HCT116 (cell line): ENCODE data around the gene C19orf44. TPM values are rescaled to one million over a fixed set of nuclear protein-coding genes. Genes with fewer than 3 reads are reported as not detected.
A peak's percentile ranks its signal among the peaks of the same experiment; 100 is the strongest.
"Not testable (repeated sequence)": the region's sequence is repeated elsewhere in the genome, so short reads cannot be mapped to it uniquely, and the experiment has no call there.

Source experiments
- ATAC-seq: fragments of 200-7000 bp; cut with Tn5 transposase; 2 replicates; pipeline ENCODE4 v1.9.1; 2020; ENCODE audit warnings: mild to moderate bottlenecking, moderate library complexity
- BruUV-seq: library from RNA; stranded (reverse); fragments of 400-500 nt; replicated peaks from 2 replicates; lab custom pipeline; 2021; lab: Mats Ljungman, UMichigan
- CTCF ChIA-PET: fragments of 300-600 bp; sonication (Branson Sonifier 250); formaldehyde crosslinking; loops from one replicate; lab custom pipeline; 2021; ENCODE audit warnings: antibody characterized with exemption; lab: Charles Lee
- POLR2A ChIA-PET: fragments of 300-600, 350-600 bp; sonication (Branson Sonifier 250); formaldehyde crosslinking; loops from one replicate; lab custom pipeline; 2021; ENCODE audit warnings: antibody characterized with exemption; lab: Charles Lee
- RAD21 ChIA-PET, 2 experiments: fragments of 300-600 bp; sonication (Branson Sonifier 250); formaldehyde crosslinking; loops; one replicate each; lab custom pipeline; 2023; ENCODE audit warnings: low total read pairs in 2 of 2; ENCODE audit not compliant: uncharacterized antibody in 2 of 2, unreplicated experiment in 2 of 2, low non-redundant PET in 1 of 2; lab: Charles Lee
- DNase-seq: peaks from one replicate; pipeline ENCODE4 v3.0.0-alpha.2; 2010; ENCODE audit warnings: low read depth, low spot score
- H2AFZ ChIP-seq: fragments of 200-600 bp; shearing (Covaris generic), sonication (generic); 2 replicates; pipeline ENCODE4 v1.6.1; 2017; ENCODE audit warnings: low read depth, mixed run types, mixed read lengths, antibody characterized with exemption, low read length; ENCODE audit not compliant: poor library complexity, severe bottlenecking
- H3K27ac ChIP-seq: 2 replicates; pipeline ENCODE4 v1.5.1; 2012; ENCODE audit warnings: low read depth, low read length
- H3K27me3 ChIP-seq: fragments of 200-600 bp; sonication (generic); 2 replicates; pipeline ENCODE4 v1.6.1; 2016; ENCODE audit warnings: mixed run types, low read length, mixed read lengths; ENCODE audit not compliant: insufficient read depth
- H3K36me3 ChIP-seq, 2 experiments: fragments of 200-500 bp in 1 of 2; fragments of 200-600 bp in 1 of 2; sonication (Bioruptor generic) in 1 of 2; sonication (generic) in 1 of 2; 2 replicates each; pipeline versions ENCODE4 v1.5.1 to v1.6.1; 2014 to 2016; ENCODE audit warnings: low read length in 2 of 2, inconsistent platforms in 1 of 2, mixed read lengths in 1 of 2, mixed run types in 1 of 2; ENCODE audit not compliant: insufficient read depth in 2 of 2, control insufficient read depth in 1 of 2
- H3K4me1 ChIP-seq, 2 experiments: fragments of 200-600 bp in 1 of 2; sonication (generic) in 1 of 2; 2 replicates each; pipeline versions ENCODE4 v1.5.1 to v1.6.1; 2012 to 2017; ENCODE audit warnings: low read length in 2 of 2, inconsistent platforms in 1 of 2, mild to moderate bottlenecking in 1 of 2, mixed read lengths in 1 of 2, mixed run types in 1 of 2, moderate library complexity in 1 of 2; ENCODE audit not compliant: insufficient read depth in 2 of 2, control insufficient read depth in 1 of 2
- H3K4me2 ChIP-seq: fragments of 200-600 bp; sonication (generic); 2 replicates; pipeline ENCODE4 v1.6.1; 2017; ENCODE audit warnings: mixed run types, low read length, mixed read lengths
- H3K4me3 ChIP-seq, 2 experiments: fragments of 200-600 bp in 1 of 2; sonication (generic) in 1 of 2; replicated peaks in 1 of 2; 2 replicates each; pipeline ENCODE4 v1.5.1; 2011 to 2016; ENCODE audit warnings: low read length in 2 of 2, control low read depth in 1 of 2, low read depth in 1 of 2, mild to moderate bottlenecking in 1 of 2, mixed read lengths in 1 of 2, mixed run types in 1 of 2
- H3K79me2 ChIP-seq: fragments of 200-600 bp; sonication (generic); 2 replicates; pipeline ENCODE4 v1.6.1; 2017; ENCODE audit warnings: mild to moderate bottlenecking, mixed run types, low read length, moderate library complexity, mixed read lengths; ENCODE audit not compliant: insufficient read depth
- H3K9ac ChIP-seq: fragments of 200-600 bp; sonication (generic); 2 replicates; pipeline ENCODE4 v1.6.1; 2016; ENCODE audit warnings: low read length, mixed read lengths
- H3K9me2 ChIP-seq: fragments of 200-600 bp; sonication (generic), shearing (Covaris generic); 2 replicates; pipeline ENCODE4 v1.6.1; 2017; ENCODE audit warnings: mixed run types, mild to moderate bottlenecking, moderate library complexity; ENCODE audit not compliant: insufficient read depth
- H3K9me3 ChIP-seq, 2 experiments: fragments of 200-500 bp in 1 of 2; fragments of 200-600 bp in 1 of 2; sonication (Bioruptor generic) in 1 of 2; sonication (generic) in 1 of 2; 2 replicates each; pipeline ENCODE4 v1.6.1; 2014 to 2017; ENCODE audit warnings: low read length in 2 of 2, mixed read lengths in 2 of 2, inconsistent platforms in 1 of 2, low read depth in 1 of 2, mild to moderate bottlenecking in 1 of 2, mixed run types in 1 of 2, moderate library complexity in 1 of 2; ENCODE audit not compliant: control insufficient read depth in 1 of 2, insufficient read depth in 1 of 2
- H4K20me1 ChIP-seq: fragments of 200-600 bp; sonication (generic), shearing (Covaris generic); 2 replicates; pipeline ENCODE4 v1.6.1; 2017; ENCODE audit warnings: mixed run types, mild to moderate bottlenecking, moderate library complexity; ENCODE audit not compliant: insufficient read depth
- ATF3 ChIP-seq: IDR thresholded peaks from 2 replicates; pipeline ENCODE4 v1.6.1; 2012
- CBX3 ChIP-seq: IDR thresholded peaks from 2 replicates; pipeline ENCODE4 v1.6.1; 2012; ENCODE audit warnings: low read depth
- ELF1 ChIP-seq: IDR thresholded peaks from 2 replicates; pipeline ENCODE4 v1.6.1; 2012; ENCODE audit warnings: low read depth, borderline replicate concordance
- EZH2 ChIP-seq: fragments of 200-600 bp; sonication (generic); IDR thresholded peaks from 2 replicates; pipeline ENCODE4 v1.6.1; 2017; ENCODE audit warnings: antibody characterized with exemption, mixed run types
- EZH2phosphoT487 ChIP-seq: fragments of 200-600 bp; IDR thresholded peaks from 2 replicates; pipeline ENCODE4 v1.6.1; 2018; ENCODE audit warnings: antibody characterized with exemption, borderline replicate concordance
- FOSL1 ChIP-seq: IDR thresholded peaks from 2 replicates; pipeline ENCODE4 v1.6.1; 2012; ENCODE audit warnings: low read depth
- JUND ChIP-seq: IDR thresholded peaks from 2 replicates; pipeline ENCODE4 v1.6.1; 2012
- POLR2A ChIP-seq: IDR thresholded peaks from 2 replicates; pipeline ENCODE4 v1.7.0; 2011; ENCODE audit warnings: borderline replicate concordance; ENCODE audit not compliant: insufficient read depth, insufficient read length; ENCODE audit errors: extremely low read depth
- RAD21 ChIP-seq: IDR thresholded peaks from 2 replicates; pipeline ENCODE4 v1.6.1; 2012; ENCODE audit warnings: low read depth, mild to moderate bottlenecking
- SIN3A ChIP-seq: IDR thresholded peaks from 2 replicates; pipeline ENCODE4 v1.6.1; 2012; ENCODE audit warnings: low read depth
- SRF ChIP-seq: IDR thresholded peaks from 2 replicates; pipeline ENCODE4 v1.6.1; 2012; ENCODE audit warnings: low read depth
- YY1 ChIP-seq: IDR thresholded peaks from 2 replicates; pipeline ENCODE4 v1.6.1; 2011; ENCODE audit warnings: low read length, low read depth, moderate library complexity, mild to moderate bottlenecking; ENCODE audit not compliant: insufficient replicate concordance; ENCODE audit errors: extremely low read depth
- intact Hi-C: fragments of 100-400 bp; cut with micrococcal nuclease; formaldehyde crosslinking; loops from 2 replicates; pipeline ENCODE4 v1.10.0; 2022
- total RNA-seq: library from RNA; stranded (reverse); gene quantifications from one replicate; pipeline ENCODE4 v1.2.1, GENCODE V29; 2021; ENCODE audit not compliant: unreplicated experiment
- TF ChIP-seq, protein P1 (sequence below), 3 experiments: fragments of 200-600 bp in 1 of 3; sonication (generic) in 1 of 3; IDR thresholded peaks in 2 of 3; conservative IDR thresholded peaks in 1 of 3; 2 replicates each; pipeline ENCODE4 v1.5.1; 2012 to 2017; ENCODE audit warnings: low read depth in 2 of 3, low read length in 2 of 3, antibody characterized with exemption in 1 of 3, borderline replicate concordance in 1 of 3, control low read depth in 1 of 3, mild to moderate bottlenecking in 1 of 3, mixed read lengths in 1 of 3, mixed run types in 1 of 3, moderate library complexity in 1 of 3; ENCODE audit not compliant: insufficient read depth in 1 of 3
- TF ChIP-seq, protein P2 (sequence below): IDR thresholded peaks from 2 replicates; pipeline ENCODE4 v1.6.1; 2012; ENCODE audit warnings: low read depth

The C19orf44 gene
- total RNA-seq, 1 experiment from 2014 or later: 6.8 TPM

- Histone ChIP-seq H3K79me2 (peaks cover 11% of the 10 kb centered on the region), H3K27ac (no peak overlapping the region), H3K4me3 (no peak overlapping the region), H3K9me2 (no peaks in the 10 kb centered on the region), H2AFZ (no peak overlapping the region), H3K9ac (no peak overlapping the region), H3K4me2 (no peak overlapping the region), H4K20me1 (no peaks in the 10 kb centered on the region), H3K36me3 (peaks cover 12 to 19% of the 10 kb centered on the region in 2 experiments; a peak in 3 of 4 replicates), H3K27me3 (no peaks in the 10 kb centered on the region), H3K9me3 (no peaks in the 10 kb centered on the region), H3K4me1 (peaks cover 0 to under 1% of the 10 kb centered on the region in 2 experiments; a peak in 2 of 4 replicates)
- ChIA-PET POLR2A (no interaction called here), CTCF (no interaction called here), RAD21 (no interaction called here)
- no TSS peak for BruUV-seq
- TF ChIP-seq RAD21 (no peak), FOSL1 (no peak), ATF3 (no peak), CBX3 (no peak), SIN3A (no peak), EZH2 (no peak), EZH2phosphoT487 (no peak), YY1 (no peak), JUND (no peak), SRF (no peak), ELF1 (no peak), POLR2A (no peak)
- TF ChIP-seq, protein P1, sequence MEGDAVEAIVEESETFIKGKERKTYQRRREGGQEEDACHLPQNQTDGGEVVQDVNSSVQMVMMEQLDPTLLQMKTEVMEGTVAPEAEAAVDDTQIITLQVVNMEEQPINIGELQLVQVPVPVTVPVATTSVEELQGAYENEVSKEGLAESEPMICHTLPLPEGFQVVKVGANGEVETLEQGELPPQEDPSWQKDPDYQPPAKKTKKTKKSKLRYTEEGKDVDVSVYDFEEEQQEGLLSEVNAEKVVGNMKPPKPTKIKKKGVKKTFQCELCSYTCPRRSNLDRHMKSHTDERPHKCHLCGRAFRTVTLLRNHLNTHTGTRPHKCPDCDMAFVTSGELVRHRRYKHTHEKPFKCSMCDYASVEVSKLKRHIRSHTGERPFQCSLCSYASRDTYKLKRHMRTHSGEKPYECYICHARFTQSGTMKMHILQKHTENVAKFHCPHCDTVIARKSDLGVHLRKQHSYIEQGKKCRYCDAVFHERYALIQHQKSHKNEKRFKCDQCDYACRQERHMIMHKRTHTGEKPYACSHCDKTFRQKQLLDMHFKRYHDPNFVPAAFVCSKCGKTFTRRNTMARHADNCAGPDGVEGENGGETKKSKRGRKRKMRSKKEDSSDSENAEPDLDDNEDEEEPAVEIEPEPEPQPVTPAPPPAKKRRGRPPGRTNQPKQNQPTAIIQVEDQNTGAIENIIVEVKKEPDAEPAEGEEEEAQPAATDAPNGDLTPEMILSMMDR (IDR thresholded peaks at IDR 0.05 in 2 of 3, conservative IDR thresholded peaks at IDR 0.05 in 1 of 3; ENCODE audit: borderline replicate concordance in 1 of 3, insufficient read depth in 1 of 3, low read depth in 2 of 3, low read length in 2 of 3): no peak
- TF ChIP-seq, protein P2, sequence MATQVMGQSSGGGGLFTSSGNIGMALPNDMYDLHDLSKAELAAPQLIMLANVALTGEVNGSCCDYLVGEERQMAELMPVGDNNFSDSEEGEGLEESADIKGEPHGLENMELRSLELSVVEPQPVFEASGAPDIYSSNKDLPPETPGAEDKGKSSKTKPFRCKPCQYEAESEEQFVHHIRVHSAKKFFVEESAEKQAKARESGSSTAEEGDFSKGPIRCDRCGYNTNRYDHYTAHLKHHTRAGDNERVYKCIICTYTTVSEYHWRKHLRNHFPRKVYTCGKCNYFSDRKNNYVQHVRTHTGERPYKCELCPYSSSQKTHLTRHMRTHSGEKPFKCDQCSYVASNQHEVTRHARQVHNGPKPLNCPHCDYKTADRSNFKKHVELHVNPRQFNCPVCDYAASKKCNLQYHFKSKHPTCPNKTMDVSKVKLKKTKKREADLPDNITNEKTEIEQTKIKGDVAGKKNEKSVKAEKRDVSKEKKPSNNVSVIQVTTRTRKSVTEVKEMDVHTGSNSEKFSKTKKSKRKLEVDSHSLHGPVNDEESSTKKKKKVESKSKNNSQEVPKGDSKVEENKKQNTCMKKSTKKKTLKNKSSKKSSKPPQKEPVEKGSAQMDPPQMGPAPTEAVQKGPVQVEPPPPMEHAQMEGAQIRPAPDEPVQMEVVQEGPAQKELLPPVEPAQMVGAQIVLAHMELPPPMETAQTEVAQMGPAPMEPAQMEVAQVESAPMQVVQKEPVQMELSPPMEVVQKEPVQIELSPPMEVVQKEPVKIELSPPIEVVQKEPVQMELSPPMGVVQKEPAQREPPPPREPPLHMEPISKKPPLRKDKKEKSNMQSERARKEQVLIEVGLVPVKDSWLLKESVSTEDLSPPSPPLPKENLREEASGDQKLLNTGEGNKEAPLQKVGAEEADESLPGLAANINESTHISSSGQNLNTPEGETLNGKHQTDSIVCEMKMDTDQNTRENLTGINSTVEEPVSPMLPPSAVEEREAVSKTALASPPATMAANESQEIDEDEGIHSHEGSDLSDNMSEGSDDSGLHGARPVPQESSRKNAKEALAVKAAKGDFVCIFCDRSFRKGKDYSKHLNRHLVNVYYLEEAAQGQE: no peak
- intact Hi-C loops: no loop called here
- peak; percentile 32; the same call in 1 of the 2 replicates for ATAC-seq
- DNase-seq: no peak
Measured at GRCh38 chr19:16548956-16549355, 52.8 kb downstream of the C19orf44 start.

GRCh38 chr19:16551902-16552301 lies 55.7 kb downstream of the C19orf44 start:
- POLR2A ChIA-PET: interaction anchor here (0.6 kb wide), 1 partner anchor 9 kb away, joined by 7 read pairs; no protein-coding TSS in a partner anchor
- BruUV-seq, H3K79me2 ChIP-seq, H4K20me1 ChIP-seq, H3K4me1 ChIP-seq, ATAC-seq, H3K9me3 ChIP-seq, H3K27me3 ChIP-seq, H3K4me2 ChIP-seq, H3K9me2 ChIP-seq, RAD21 ChIA-PET, H3K27ac ChIP-seq, CTCF ChIA-PET, H3K9ac ChIP-seq, intact Hi-C loops, H2AFZ ChIP-seq, DNase-seq, H3K4me3 ChIP-seq: not testable (repeated sequence)
- peaks cover 14 to 23% of the 10 kb centered on the region in 2 experiments; a peak in 3 of 4 replicates for H3K36me3 ChIP-seq
